GM12892 (cell line): ENCODE measurements around the gene FBXO47.

ENCODE experiments used
- POLR2A ChIP-seq: IDR thresholded peaks from 2 replicates; pipeline ENCODE4 v1.6.1; 2011; ENCODE audit warnings: low read depth, low read length, control low read depth
- TAF1 ChIP-seq: IDR thresholded peaks from 2 replicates; pipeline ENCODE4 v1.6.1; 2011; ENCODE audit warnings: low read depth, mild to moderate bottlenecking, control low read depth, low read length, borderline replicate concordance

DNA sequence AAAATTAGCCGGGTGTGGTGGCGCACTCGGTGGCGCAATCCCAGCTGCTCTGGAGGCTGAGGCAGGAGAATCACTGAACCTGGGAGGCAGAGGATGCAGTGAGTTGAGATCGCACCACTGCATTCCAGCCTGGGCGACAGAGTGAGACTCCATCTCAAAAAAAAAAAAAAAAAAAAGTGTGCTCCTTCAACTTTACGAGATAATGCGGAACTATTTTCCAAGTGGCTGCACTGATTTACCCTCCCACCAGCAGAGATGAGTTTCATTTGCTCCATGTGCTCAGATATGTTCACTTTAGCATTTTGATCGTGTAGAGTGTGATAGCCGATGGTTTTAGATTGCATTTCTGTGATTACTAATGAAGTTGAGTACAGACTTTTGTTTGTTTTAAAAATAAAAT is 61.8 kb downstream of the FBXO47 start:
- TF ChIP-seq POLR2A = no peak
- TF ChIP-seq TAF1 = no peak
